ENCODE results near the gene MRTO4.
"Not testable (repeated sequence)": the region's sequence is repeated elsewhere in the genome, so short reads cannot be mapped to it uniquely, and the experiment has no call there.

The MRTO4 gene

DNA sequence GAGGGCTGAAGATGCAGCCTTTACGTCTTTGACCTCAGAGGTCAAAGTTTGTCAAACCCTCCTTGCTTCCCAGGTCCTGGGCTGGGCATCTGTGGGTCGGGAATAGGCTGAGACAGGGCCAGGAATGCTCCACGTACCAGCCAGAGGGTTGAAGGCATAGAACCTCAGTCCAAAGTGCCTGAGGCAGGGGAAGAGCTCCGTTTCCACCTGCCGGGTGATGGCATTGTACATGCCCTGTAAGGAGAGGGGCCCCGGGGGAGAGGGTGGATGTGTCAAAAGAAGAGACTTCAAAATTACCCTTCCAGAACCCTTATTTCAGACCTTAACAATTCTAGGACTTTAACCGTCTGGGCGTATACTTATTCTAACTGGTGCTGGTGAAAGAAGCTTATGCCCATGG, 33.3 kb downstream of the MRTO4 start:
- Histone ChIP-seq H3K9ac (ENCODE audit: low read depth, low read length) (no peak overlapping the region), H3K9me3 (ENCODE audit: insufficient read depth, low read depth, low read length) (no peaks in the 10 kb centered on the region), H3K27me3 (ENCODE audit: insufficient read depth, low read length) (peaks cover 25% of the 10 kb centered on the region), H3K4me3 (ENCODE audit: low read length) (no peak overlapping the region), H3K36me3 (ENCODE audit: insufficient read depth, low read depth, low read length) (no peaks in the 10 kb centered on the region), H3K27ac (ENCODE audit: low read length) (no peak overlapping the region), H3K4me1 (ENCODE audit: insufficient read depth, low read length) (no peaks in the 10 kb centered on the region; the same call in 1 of the 2 replicates)

DNA sequence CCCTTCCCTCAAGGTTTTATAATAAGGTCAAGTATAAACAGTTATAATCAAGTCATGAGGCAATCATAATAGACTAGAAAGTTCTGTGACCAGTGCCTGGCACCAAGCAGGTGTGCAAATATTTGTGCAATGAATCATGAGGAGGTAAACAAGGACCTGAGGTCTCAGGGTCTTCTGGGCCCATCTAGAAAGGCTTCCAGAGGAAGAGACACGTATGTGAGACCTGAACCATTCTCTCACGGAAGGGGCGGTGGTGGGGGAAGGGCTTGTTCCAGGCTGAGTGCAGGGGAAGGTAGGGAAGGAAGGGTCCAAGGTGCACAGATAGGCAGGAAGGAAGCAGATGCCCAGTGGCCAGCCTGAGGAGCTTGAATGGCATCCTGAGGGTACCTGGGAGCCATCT, 33.8 kb downstream of the MRTO4 start:
- peaks cover 30% of the 10 kb centered on the region for H3K27me3 ChIP-seq (ENCODE audit: insufficient read depth, low read length)
- not testable (repeated sequence) for H3K4me3 ChIP-seq (ENCODE audit: low read length); H3K9me3 ChIP-seq (ENCODE audit: insufficient read depth, low read depth, low read length); H3K36me3 ChIP-seq (ENCODE audit: insufficient read depth, low read depth, low read length); H3K9ac ChIP-seq (ENCODE audit: low read depth, low read length); H3K27ac ChIP-seq (ENCODE audit: low read length); H3K4me1 ChIP-seq (ENCODE audit: insufficient read depth, low read length)

DNA sequence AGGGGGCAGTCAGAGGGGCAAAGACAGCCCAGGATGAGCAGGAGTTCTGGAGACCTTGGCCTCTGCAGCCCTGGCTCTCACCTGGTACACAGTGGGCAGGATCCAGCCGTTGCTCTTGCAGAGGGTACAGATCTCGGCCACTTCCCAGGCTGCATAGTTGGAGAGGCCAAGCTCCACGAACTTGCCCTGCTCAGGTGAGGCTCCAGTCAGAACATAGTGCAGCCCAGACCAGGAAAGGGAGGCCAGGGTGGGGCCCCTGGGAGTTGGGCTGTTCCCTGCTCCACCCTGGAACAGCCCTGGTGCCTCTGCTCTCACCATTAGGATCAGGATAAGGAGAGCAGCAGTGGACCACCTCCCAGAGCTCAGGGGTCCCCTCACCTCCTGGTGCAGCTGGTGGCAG, 34.2 kb downstream of the MRTO4 start:
- not testable (repeated sequence) for H3K36me3 ChIP-seq (ENCODE audit: insufficient read depth, low read depth, low read length); H3K4me3 ChIP-seq (ENCODE audit: low read length); H3K9ac ChIP-seq (ENCODE audit: low read depth, low read length); H3K4me1 ChIP-seq (ENCODE audit: insufficient read depth, low read length); H3K9me3 ChIP-seq (ENCODE audit: insufficient read depth, low read depth, low read length); H3K27ac ChIP-seq (ENCODE audit: low read length)
- H3K27me3 ChIP-seq (ENCODE audit: insufficient read depth, low read length), result peaks cover 31% of the 10 kb centered on the region

DNA sequence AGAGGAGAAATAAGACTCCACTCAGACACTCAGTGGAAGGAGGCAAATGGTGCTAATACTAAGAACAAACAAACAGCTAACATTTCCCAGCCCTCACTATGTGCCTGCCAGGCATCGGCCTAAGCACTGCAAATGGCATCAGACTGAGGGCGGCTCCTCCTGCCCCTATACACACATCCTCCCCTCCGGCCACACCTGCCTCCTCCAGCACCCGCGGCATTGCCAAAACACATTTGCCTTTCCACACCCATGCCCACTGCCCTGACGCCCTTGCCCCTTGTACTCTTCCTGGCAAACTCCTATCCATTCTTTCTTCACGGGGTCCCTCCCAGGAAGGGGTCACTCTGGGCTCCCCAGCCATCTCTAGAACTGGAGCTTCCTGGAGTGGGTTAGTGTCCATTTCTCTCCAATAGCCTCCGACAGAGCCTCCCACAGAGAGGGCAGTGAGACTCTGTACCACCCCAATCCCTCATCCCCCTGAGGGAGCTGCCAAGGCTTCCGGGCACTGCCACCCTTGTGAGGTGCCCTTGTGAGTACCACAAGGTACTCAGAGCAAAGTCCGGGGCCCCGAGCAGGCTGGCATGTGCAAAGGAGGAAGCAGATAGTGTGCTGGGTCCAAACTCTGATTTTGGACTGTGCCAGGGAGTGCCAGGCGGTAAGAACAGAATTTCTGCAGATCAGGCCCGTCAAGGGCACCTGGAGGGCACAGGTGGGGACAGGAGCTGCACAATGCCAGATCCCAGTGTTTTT, 36.0 kb downstream of the MRTO4 start:
- H3K36me3 ChIP-seq (ENCODE audit: insufficient read depth, low read depth, low read length), result no peaks in the 10 kb centered on the region
- H3K4me3 ChIP-seq (ENCODE audit: low read length), result no peak overlapping the region
- H3K9me3 ChIP-seq (ENCODE audit: insufficient read depth, low read depth, low read length), result peaks cover 2% of the 10 kb centered on the region; the same call in 1 of the 2 replicates
- peaks cover 31% of the 10 kb centered on the region for H3K27me3 ChIP-seq (ENCODE audit: insufficient read depth, low read length)
- H3K9ac ChIP-seq (ENCODE audit: low read depth, low read length), result no peak overlapping the region
- H3K27ac ChIP-seq (ENCODE audit: low read length), result no peak overlapping the region
- H3K4me1 ChIP-seq (ENCODE audit: insufficient read depth, low read length), result no peaks in the 10 kb centered on the region; the same call in 1 of the 2 replicates

DNA sequence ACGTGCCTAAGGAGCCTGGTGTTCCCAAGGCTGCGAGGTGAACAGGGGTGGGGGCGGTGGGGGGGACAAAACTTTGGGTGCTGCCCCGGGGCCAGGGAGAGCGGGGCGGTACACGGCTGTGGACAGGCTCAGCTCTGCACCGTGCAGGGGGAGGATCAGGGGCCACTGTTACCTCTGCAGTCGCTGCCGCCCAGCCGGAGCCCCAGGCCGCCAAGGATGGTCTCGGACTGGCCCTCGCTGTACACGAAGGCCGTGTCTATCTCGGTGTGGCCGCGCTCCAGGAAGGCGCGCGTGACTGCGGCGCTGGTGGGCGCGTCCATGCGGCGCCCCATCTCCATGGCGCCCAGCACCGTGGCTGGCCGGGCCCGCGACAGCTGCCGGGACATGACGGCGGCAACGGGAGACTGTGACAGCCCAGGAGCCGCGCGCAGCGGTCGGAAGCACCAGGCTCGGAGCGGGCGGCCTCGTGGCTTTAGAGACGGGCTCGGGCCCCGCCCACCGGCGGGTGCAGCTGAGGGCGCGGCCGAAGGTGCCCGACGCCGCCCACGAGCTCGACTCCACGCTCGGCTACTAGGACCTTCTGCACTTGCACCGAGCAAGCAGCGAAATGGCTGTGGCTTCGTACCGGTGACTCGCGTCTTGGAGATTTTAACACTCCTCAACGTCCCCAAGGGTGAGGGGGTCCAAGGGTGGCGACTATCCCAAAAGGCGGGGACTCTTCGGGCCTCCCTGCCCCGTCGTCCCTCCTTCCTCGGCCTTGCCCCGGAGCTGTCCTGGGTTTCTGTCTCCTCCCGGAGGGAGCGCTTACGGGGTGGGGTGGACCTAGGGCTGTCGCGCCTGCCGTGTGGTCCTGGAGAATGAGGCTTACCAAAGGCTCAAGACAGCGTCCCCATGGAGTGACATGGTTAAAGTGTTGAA, 37.0 kb downstream of the MRTO4 start, which contains the start of gene AKR7A3:
AKR7A3 (minus strand) TSS at position 447 of the 918 bp plus-strand sequence; CDS start at position 386, 61 bp downstream.
- not testable (repeated sequence) for H3K27ac ChIP-seq (ENCODE audit: low read length); H3K9ac ChIP-seq (ENCODE audit: low read depth, low read length); H3K9me3 ChIP-seq (ENCODE audit: insufficient read depth, low read depth, low read length); H3K36me3 ChIP-seq (ENCODE audit: insufficient read depth, low read depth, low read length); H3K4me1 ChIP-seq (ENCODE audit: insufficient read depth, low read length)
- Histone ChIP-seq H3K27me3 (ENCODE audit: insufficient read depth, low read length) (peaks cover 31% of the 10 kb centered on the region), H3K4me3 (ENCODE audit: low read length) (peak within 1 kb of the TSS; percentile 65)

DNA sequence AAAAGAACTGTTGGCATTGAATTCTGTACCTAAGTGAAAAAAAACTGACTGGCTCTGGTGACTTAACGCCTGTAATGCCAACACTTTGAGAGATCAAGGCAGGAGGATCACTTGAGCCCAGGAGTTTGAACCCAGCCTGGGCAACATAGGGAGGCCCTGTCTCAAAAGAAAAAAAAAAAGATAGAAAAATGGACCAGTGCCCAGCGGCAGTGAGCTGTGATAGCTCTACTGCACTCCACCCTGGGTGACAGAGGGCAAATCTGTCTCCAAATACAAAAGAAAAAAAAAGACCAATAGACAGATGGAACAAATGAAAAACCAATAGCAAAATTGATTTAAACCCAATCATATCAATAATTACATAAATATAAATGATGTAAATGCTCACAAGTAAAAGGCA, 37.6 kb downstream of the MRTO4 start:
- peaks cover 31% of the 10 kb centered on the region for H3K27me3 ChIP-seq (ENCODE audit: insufficient read depth, low read length)
- H3K4me1 ChIP-seq (ENCODE audit: insufficient read depth, low read length), result no peaks in the 10 kb centered on the region; the same call in 1 of the 2 replicates
- peak overlapping the region; percentile 65 for H3K4me3 ChIP-seq (ENCODE audit: low read length)
- no peak overlapping the region for H3K27ac ChIP-seq (ENCODE audit: low read length)
- H3K9ac ChIP-seq (ENCODE audit: low read depth, low read length), result no peak overlapping the region; the same call in 1 of the 2 replicates
- peaks cover 8% of the 10 kb centered on the region; the same call in 1 of the 2 replicates for H3K9me3 ChIP-seq (ENCODE audit: insufficient read depth, low read depth, low read length)
- no peaks in the 10 kb centered on the region for H3K36me3 ChIP-seq (ENCODE audit: insufficient read depth, low read depth, low read length)

DNA sequence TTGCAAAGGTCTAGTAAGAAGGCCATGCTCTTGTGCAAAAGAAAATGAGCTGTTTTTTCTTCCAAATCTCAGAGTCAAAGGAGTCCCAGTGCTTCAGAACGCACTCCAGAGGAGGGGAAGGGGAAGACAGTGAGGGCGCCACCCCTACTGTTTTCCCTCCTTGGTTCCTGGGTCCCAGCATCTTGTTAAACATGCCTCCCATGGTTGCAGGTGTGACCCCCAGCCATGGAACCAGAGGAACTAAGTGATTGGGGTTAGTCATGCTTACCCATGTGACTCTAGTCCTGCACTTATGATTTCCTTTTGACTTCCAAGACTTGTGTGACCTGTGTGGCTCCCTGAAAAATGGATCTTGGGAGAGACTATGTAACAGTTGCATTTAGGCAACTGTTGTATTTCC, 43.0 kb downstream of the MRTO4 start:
- H3K9ac ChIP-seq (ENCODE audit: low read depth, low read length), result no peak overlapping the region
- no peak overlapping the region for H3K27ac ChIP-seq (ENCODE audit: low read length)
- H3K9me3 ChIP-seq (ENCODE audit: insufficient read depth, low read depth, low read length), result peaks cover 25% of the 10 kb centered on the region
- no peak overlapping the region for H3K4me3 ChIP-seq (ENCODE audit: low read length)
- peaks cover 8% of the 10 kb centered on the region for H3K27me3 ChIP-seq (ENCODE audit: insufficient read depth, low read length)
- no peaks in the 10 kb centered on the region for H3K4me1 ChIP-seq (ENCODE audit: insufficient read depth, low read length)
- no peaks in the 10 kb centered on the region for H3K36me3 ChIP-seq (ENCODE audit: insufficient read depth, low read depth, low read length)

DNA sequence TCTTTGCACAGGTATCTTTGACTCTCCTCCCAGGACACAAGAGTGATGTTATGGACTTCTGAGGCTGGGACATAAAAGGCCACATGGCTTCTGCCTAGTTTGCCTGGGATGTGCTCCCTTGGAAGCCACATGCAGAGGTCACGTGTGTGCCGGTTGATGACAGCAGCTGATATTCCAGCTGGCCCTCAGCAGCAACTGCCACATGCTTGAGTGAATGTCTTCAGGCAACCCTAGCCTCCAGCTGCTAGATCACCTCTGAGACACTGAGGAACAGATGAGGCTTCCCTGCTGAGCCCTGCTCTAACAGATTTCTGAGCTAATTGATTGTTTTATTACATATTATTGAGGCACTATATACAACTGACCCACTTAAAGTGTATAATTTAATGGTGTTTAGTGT, 48.6 kb downstream of the MRTO4 start:
- peaks cover 8% of the 10 kb centered on the region for H3K9me3 ChIP-seq (ENCODE audit: insufficient read depth, low read depth, low read length)
- H3K27me3 ChIP-seq (ENCODE audit: insufficient read depth, low read length), result no peaks in the 10 kb centered on the region
- no peak overlapping the region for H3K27ac ChIP-seq (ENCODE audit: low read length)
- no peak overlapping the region for H3K4me3 ChIP-seq (ENCODE audit: low read length)
- peaks cover 32% of the 10 kb centered on the region for H3K36me3 ChIP-seq (ENCODE audit: insufficient read depth, low read depth, low read length)
- no peak overlapping the region for H3K9ac ChIP-seq (ENCODE audit: low read depth, low read length)
- H3K4me1 ChIP-seq (ENCODE audit: insufficient read depth, low read length), result no peaks in the 10 kb centered on the region

DNA sequence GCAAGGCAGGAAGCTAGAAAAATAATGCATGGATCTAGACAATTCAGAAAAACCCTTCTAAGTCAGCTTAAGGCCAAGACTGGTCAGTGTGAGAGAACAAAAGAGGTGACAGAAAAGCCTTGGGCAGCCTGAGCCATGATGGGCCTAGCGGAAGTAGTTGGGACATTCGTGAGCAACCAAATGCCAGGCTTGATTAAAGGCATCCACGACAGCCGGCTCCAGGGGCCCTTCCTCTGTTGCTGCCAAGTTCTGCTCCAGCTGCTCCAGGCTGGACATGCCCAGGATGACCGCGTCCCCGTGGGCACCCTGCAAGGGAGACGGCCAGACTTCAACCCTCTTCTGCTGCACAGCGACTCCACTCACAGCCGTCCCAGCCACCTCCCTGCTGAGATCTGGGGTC, 52.5 kb downstream of the MRTO4 start:
- not testable (repeated sequence) for H3K9ac ChIP-seq (ENCODE audit: low read depth, low read length); H3K27ac ChIP-seq (ENCODE audit: low read length); H3K4me1 ChIP-seq (ENCODE audit: insufficient read depth, low read length); H3K9me3 ChIP-seq (ENCODE audit: insufficient read depth, low read depth, low read length); H3K27me3 ChIP-seq (ENCODE audit: insufficient read depth, low read length); H3K4me3 ChIP-seq (ENCODE audit: low read length)
- peaks cover 62% of the 10 kb centered on the region for H3K36me3 ChIP-seq (ENCODE audit: insufficient read depth, low read depth, low read length)

DNA sequence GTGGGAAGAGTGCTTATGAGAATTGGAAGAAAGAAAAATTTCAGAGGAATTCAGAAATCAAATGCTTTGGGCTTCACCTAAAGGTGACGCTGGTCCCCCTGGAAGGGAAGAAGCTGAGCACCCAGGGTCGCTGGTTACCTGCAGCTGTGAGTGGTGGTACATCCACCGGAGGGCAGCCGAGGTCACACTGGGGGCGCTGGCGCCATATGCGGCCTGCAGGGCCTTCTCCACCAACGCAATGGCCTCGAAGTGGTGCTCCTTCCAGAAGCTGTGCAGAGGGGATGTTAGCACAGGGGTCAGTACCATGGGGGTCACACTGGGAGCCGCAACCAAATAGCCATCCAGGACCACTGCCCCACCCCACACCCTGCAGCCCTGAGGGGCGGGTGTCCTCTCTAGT, 54.3 kb downstream of the MRTO4 start:
- H3K9ac ChIP-seq (ENCODE audit: low read depth, low read length), result no peak overlapping the region
- no peak overlapping the region for H3K27ac ChIP-seq (ENCODE audit: low read length)
- no peaks in the 10 kb centered on the region for H3K4me1 ChIP-seq (ENCODE audit: insufficient read depth, low read length)
- peaks cover 4% of the 10 kb centered on the region for H3K27me3 ChIP-seq (ENCODE audit: insufficient read depth, low read length)
- H3K9me3 ChIP-seq (ENCODE audit: insufficient read depth, low read depth, low read length), result no peaks in the 10 kb centered on the region
- peaks cover 62% of the 10 kb centered on the region for H3K36me3 ChIP-seq (ENCODE audit: insufficient read depth, low read depth, low read length)
- no peak overlapping the region for H3K4me3 ChIP-seq (ENCODE audit: low read length)

DNA sequence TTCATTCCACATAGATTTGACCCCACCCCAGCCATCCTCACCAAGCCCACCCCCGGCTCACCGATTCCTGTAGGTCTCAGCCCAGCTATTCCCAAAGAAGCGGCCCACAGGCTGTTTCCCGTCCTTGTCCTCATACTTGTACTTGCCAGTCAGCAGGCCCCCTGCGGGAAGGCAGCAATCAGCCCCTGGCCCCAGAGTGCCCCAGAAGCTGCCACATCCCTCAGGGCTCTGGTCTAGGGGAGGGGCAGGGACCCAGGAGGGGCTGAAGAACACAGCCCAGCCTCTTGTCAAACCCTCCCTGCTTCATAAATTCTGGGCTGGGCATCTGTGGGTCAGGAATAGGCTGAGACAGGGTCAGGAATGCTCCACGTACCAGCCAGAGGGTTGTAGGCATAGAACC, 55.3 kb downstream of the MRTO4 start:
- Histone ChIP-seq H3K27ac (ENCODE audit: low read length) (no peak overlapping the region), H3K27me3 (ENCODE audit: insufficient read depth, low read length) (peaks cover 11% of the 10 kb centered on the region), H3K4me1 (ENCODE audit: insufficient read depth, low read length) (no peaks in the 10 kb centered on the region), H3K9me3 (ENCODE audit: insufficient read depth, low read depth, low read length) (no peaks in the 10 kb centered on the region), H3K9ac (ENCODE audit: low read depth, low read length) (no peak overlapping the region), H3K36me3 (ENCODE audit: insufficient read depth, low read depth, low read length) (peaks cover 60% of the 10 kb centered on the region), H3K4me3 (ENCODE audit: low read length) (no peak overlapping the region)
